Testis (tissue), 3 donors: Measurements from ENCODE around the gene DAZAP1. TPM values are rescaled to one million over a fixed set of nuclear protein-coding genes. Genes with fewer than 3 reads are reported as not detected.
A peak's percentile ranks its signal among the peaks of the same experiment; 100 is the strongest.

Experiments
- DNase-seq: peaks from one replicate; pipeline ENCODE4 v3.0.0-alpha.2; 2019
- H3K27ac ChIP-seq, 2 donors: fragments of 200-600 bp; sonication (generic); one replicate each; pipeline ENCODE4 v1.5.1; 2019
- H3K27me3 ChIP-seq: fragments of 200-600 bp; sonication (generic); one replicate; pipeline ENCODE4 v1.5.1; 2019
- H3K36me3 ChIP-seq: fragments of 200-600 bp; sonication (generic); one replicate; pipeline ENCODE4 v1.5.1; 2017; ENCODE audit warnings: low read depth; ENCODE audit errors: missing control alignments
- H3K4me1 ChIP-seq: fragments of 200-600 bp; sonication (generic); one replicate; pipeline ENCODE4 v1.5.1; 2019
- H3K4me3 ChIP-seq, 2 donors: fragments of 200-600 bp; sonication (generic); one replicate each; pipeline ENCODE4 v1.5.1; 2017 to 2019
- H3K9me3 ChIP-seq: fragments of 200-600 bp; sonication (generic); one replicate; pipeline ENCODE4 v1.5.1; 2017
- CTCF ChIP-seq, 3 experiments: fragments of 450-650 bp in 2 of 3; fragments of 200-600 bp in 1 of 3; sonication (generic) in 1 of 3; IDR thresholded peaks; one replicate each; pipeline ENCODE4 v1.5.1; 2016 to 2019; ENCODE audit warnings: antibody characterized with exemption in 3 of 3, mild to moderate bottlenecking in 2 of 3, moderate library complexity in 1 of 3
- POLR2A ChIP-seq: fragments of 450-650 bp; IDR thresholded peaks from one replicate; pipeline ENCODE4 v1.6.1; 2017; ENCODE audit warnings: antibody characterized with exemption, mild to moderate bottlenecking, moderate library complexity
- WGBS, 2 donors: methylation state at CpG; one replicate each; pipeline ENCODE4 v1.1.5; 2018; 5-methylcytosine and 5-hydroxymethylcytosine counted together
- intact Hi-C: fragments of 100-400 bp; cut with DNase I; formaldehyde crosslinking; loops from one replicate; pipeline ENCODE4 v1.15.1; 2023; ENCODE audit warnings: low total_unique reads
- polyA plus RNA-seq: library from polyadenylated mRNA; stranded (reverse); fragments of 350-450 nt; fragmentation: Illumina TruSeq; extraction: RNeasy Lipid Tissue Mini Kit (QIAGEN cat#74804); gene quantifications from one replicate; pipeline ENCODE4 v1.2.3, GENCODE V29; 2014; ENCODE audit warnings: low read depth, low replicate concordance; ENCODE audit not compliant: insufficient read depth
- total RNA-seq, 2 donors: library from RNA; depleted of rRNA; stranded (reverse); fragments of >200 nt; gene quantifications; one replicate each; pipeline ENCODE4 v1.2.3, GENCODE V29; 2016

The DAZAP1 gene
- total and polyA plus RNA-seq, 3 donors from 2014 or later = 97.9 to 215 (median 99.6) TPM

GRCh38 chr19:1392939-1393530 is 14.4 kb upstream of the DAZAP1 start:
- no peak for DNase-seq
- Histone ChIP-seq H3K9me3 (no peaks in the 10 kb centered on the region), H3K4me1 (peaks cover 20% of the 10 kb centered on the region), H3K27me3 (no peaks in the 10 kb centered on the region), H3K36me3 (no peaks in the 10 kb centered on the region), H3K4me3 (no peak overlapping the region), H3K27ac (no peak overlapping the region)
- intact Hi-C loops = no loop called here
- no peak for TF ChIP-seq POLR2A
- TF ChIP-seq CTCF (IDR thresholded peaks at IDR 0.05) = no peak
- 93 to 94% methylated on average over 20 to 35 of the region's 37 CpGs for WGBS, 2 donors

- no peak overlapping the region for H3K4me3 ChIP-seq
- intact Hi-C loops = no loop called here
- 91% methylated on average over 7 to 17 of the region's 17 CpGs for WGBS, 2 donors
- TF ChIP-seq POLR2A (no peak), CTCF (IDR thresholded peaks at IDR 0.05) (no peak)
- no peaks in the 10 kb centered on the region for H3K27me3 ChIP-seq
- peaks cover 20% of the 10 kb centered on the region for H3K4me1 ChIP-seq
- H3K27ac ChIP-seq = no peak overlapping the region
- no peak for DNase-seq
- H3K36me3 ChIP-seq = no peaks in the 10 kb centered on the region
- no peaks in the 10 kb centered on the region for H3K9me3 ChIP-seq
Measured at GRCh38 chr19:1393841-1394240, 13.5 kb upstream of the DAZAP1 start.

- no peaks in the 10 kb centered on the region for H3K9me3 ChIP-seq
- no peak overlapping the region for H3K4me3 ChIP-seq
- H3K27me3 ChIP-seq = no peaks in the 10 kb centered on the region
- no peaks in the 10 kb centered on the region for H3K36me3 ChIP-seq
- 55 to 56% methylated on average over 22 to 43 of the region's 43 CpGs for WGBS, 2 donors
- no peak for DNase-seq
- TF ChIP-seq POLR2A (no peak), CTCF (IDR thresholded peaks at IDR 0.05) (no peak)
- H3K27ac ChIP-seq = no peak overlapping the region
- H3K4me1 ChIP-seq = peaks cover 22% of the 10 kb centered on the region
- intact Hi-C loops = no loop called here
Measured at GRCh38 chr19:1394252-1395193, 12.9 kb upstream of the DAZAP1 start.

GRCh38 chr19:1395194-1396018 is 12.0 kb upstream of the DAZAP1 start:
- Histone ChIP-seq H3K4me1 (peaks cover 30% of the 10 kb centered on the region), H3K27me3 (no peaks in the 10 kb centered on the region), H3K4me3 (no peak overlapping the region), H3K36me3 (no peaks in the 10 kb centered on the region), H3K9me3 (no peaks in the 10 kb centered on the region), H3K27ac (peak overlapping the region in 1 of 2 donors; percentile 24)
- no peak for DNase-seq
- intact Hi-C loops = no loop called here
- TF ChIP-seq CTCF (IDR thresholded peaks at IDR 0.05) (no peak), POLR2A (no peak)
- WGBS, 2 donors = 69 to 78% methylated on average over 20 to 45 of the region's 52 CpGs
